WTC11 (cell line): ENCODE measurements around the gene CD69.

ENCODE experiments used
- CBFB ChIP-seq: sonication (generic); formaldehyde crosslinking; IDR thresholded peaks from 2 replicates; pipeline ENCODE4 v1.8.1; 2022; ENCODE audit warnings: mild to moderate bottlenecking, low read depth, missing genetic modification reagents
- CREB1 ChIP-seq: sonication (generic); formaldehyde crosslinking; IDR thresholded peaks from 2 replicates; pipeline ENCODE4 v1.8.0; 2023; ENCODE audit warnings: mild to moderate bottlenecking, missing genetic modification reagents
- GTF2I ChIP-seq: fragments of 250-450 bp; sonication (Bioruptor Pico); conservative IDR thresholded peaks from 2 replicates; pipeline ENCODE4 v1.4.0; 2021; ENCODE audit warnings: mild to moderate bottlenecking
- NFATC4 ChIP-seq: fragments of 250-450 bp; sonication (Bioruptor Pico); IDR thresholded peaks from 2 replicates; pipeline ENCODE4 v1.9.0; 2021; ENCODE audit warnings: mild to moderate bottlenecking
- NFE2L1 ChIP-seq: sonication (generic); formaldehyde crosslinking; IDR thresholded peaks from 2 replicates; pipeline ENCODE4 v1.8.1; 2023; ENCODE audit warnings: missing genetic modification reagents
- SMAD3 ChIP-seq: sonication (generic); formaldehyde crosslinking; IDR thresholded peaks from 2 replicates; pipeline ENCODE4 v1.8.0; 2022; ENCODE audit warnings: missing genetic modification reagents, mild to moderate bottlenecking, borderline replicate concordance
- SP1 ChIP-seq: sonication (generic); formaldehyde crosslinking; conservative IDR thresholded peaks from 2 replicates; pipeline ENCODE4 v1.8.1; 2022; ENCODE audit warnings: missing genetic modification reagents
- TCF7 ChIP-seq: sonication (generic); formaldehyde crosslinking; IDR thresholded peaks from 2 replicates; pipeline ENCODE4 v1.8.0; 2022; ENCODE audit warnings: mild to moderate bottlenecking, low read depth, missing genetic modification reagents, moderate library complexity
- TEAD1 ChIP-seq: sonication (generic); formaldehyde crosslinking; IDR thresholded peaks from 2 replicates; pipeline ENCODE4 v1.8.0; 2022; ENCODE audit warnings: mild to moderate bottlenecking, missing genetic modification reagents
- ZNF138 ChIP-seq: sonication (generic); formaldehyde crosslinking; conservative IDR thresholded peaks from 2 replicates; pipeline ENCODE4 v1.8.1; 2022; ENCODE audit warnings: mild to moderate bottlenecking, moderate library complexity, missing genetic modification reagents
- TF ChIP-seq, protein P1 (sequence below): fragments of 200-600 bp; IDR thresholded peaks from 2 replicates; pipeline ENCODE4 v1.8.0; 2022; ENCODE audit warnings: antibody characterized with exemption
- TF ChIP-seq, protein P2 (sequence below): sonication (generic); formaldehyde crosslinking; IDR thresholded peaks from 2 replicates; pipeline ENCODE4 v1.8.1; 2022; ENCODE audit warnings: low read depth, mild to moderate bottlenecking, moderate library complexity, missing genetic modification reagents, borderline replicate concordance
- TF ChIP-seq, protein P3 (sequence below): sonication (generic); formaldehyde crosslinking; IDR thresholded peaks from 2 replicates; pipeline ENCODE4 v1.8.1; 2023; ENCODE audit warnings: mild to moderate bottlenecking, missing genetic modification reagents
- TF ChIP-seq, protein P4 (sequence below): sonication (generic); formaldehyde crosslinking; IDR thresholded peaks from 2 replicates; pipeline ENCODE4 v1.8.0; 2022; ENCODE audit warnings: mild to moderate bottlenecking, missing genetic modification reagents

DNA sequence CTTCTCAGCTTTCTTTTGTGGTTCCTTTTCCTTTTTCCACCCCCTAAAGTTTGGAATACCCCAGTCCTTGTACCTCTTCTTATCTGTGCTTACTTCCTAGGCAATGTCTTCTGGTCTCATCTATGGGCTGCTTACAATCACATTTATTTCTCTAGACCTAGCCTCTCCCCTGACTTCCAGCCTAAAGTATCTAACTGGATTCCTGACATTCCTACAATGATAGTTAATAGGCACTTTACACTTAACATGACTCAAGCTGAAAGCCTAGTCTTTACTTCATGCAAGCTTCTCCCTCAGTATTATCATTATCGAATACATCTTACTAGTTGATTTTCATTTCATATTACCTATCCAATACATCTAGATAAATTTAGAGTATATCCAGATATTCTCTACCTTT lies 49.0 kb downstream of the CD69 start:
- TF ChIP-seq NFATC4 (no peak), SP1 (CRISPR knock-in tag) (no peak), NFE2L1 (CRISPR knock-in tag) (no peak), GTF2I (no peak), TEAD1 (no peak), TCF7 (CRISPR knock-in tag) (no peak), ZNF138 (CRISPR knock-in tag) (no peak), SMAD3 (no peak), CREB1 (CRISPR knock-in tag) (no peak), CBFB (CRISPR knock-in tag) (no peak)
- TF ChIP-seq, protein P1, sequence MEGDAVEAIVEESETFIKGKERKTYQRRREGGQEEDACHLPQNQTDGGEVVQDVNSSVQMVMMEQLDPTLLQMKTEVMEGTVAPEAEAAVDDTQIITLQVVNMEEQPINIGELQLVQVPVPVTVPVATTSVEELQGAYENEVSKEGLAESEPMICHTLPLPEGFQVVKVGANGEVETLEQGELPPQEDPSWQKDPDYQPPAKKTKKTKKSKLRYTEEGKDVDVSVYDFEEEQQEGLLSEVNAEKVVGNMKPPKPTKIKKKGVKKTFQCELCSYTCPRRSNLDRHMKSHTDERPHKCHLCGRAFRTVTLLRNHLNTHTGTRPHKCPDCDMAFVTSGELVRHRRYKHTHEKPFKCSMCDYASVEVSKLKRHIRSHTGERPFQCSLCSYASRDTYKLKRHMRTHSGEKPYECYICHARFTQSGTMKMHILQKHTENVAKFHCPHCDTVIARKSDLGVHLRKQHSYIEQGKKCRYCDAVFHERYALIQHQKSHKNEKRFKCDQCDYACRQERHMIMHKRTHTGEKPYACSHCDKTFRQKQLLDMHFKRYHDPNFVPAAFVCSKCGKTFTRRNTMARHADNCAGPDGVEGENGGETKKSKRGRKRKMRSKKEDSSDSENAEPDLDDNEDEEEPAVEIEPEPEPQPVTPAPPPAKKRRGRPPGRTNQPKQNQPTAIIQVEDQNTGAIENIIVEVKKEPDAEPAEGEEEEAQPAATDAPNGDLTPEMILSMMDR: no peak
- TF ChIP-seq, protein P2, sequence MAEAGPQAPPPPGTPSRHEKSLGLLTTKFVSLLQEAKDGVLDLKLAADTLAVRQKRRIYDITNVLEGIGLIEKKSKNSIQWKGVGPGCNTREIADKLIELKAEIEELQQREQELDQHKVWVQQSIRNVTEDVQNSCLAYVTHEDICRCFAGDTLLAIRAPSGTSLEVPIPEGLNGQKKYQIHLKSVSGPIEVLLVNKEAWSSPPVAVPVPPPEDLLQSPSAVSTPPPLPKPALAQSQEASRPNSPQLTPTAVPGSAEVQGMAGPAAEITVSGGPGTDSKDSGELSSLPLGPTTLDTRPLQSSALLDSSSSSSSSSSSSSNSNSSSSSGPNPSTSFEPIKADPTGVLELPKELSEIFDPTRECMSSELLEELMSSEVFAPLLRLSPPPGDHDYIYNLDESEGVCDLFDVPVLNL (CRISPR knock-in tag): no peak
- TF ChIP-seq, protein P3, sequence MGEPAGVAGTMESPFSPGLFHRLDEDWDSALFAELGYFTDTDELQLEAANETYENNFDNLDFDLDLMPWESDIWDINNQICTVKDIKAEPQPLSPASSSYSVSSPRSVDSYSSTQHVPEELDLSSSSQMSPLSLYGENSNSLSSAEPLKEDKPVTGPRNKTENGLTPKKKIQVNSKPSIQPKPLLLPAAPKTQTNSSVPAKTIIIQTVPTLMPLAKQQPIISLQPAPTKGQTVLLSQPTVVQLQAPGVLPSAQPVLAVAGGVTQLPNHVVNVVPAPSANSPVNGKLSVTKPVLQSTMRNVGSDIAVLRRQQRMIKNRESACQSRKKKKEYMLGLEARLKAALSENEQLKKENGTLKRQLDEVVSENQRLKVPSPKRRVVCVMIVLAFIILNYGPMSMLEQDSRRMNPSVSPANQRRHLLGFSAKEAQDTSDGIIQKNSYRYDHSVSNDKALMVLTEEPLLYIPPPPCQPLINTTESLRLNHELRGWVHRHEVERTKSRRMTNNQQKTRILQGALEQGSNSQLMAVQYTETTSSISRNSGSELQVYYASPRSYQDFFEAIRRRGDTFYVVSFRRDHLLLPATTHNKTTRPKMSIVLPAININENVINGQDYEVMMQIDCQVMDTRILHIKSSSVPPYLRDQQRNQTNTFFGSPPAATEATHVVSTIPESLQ (CRISPR knock-in tag): no peak
- TF ChIP-seq, protein P4, sequence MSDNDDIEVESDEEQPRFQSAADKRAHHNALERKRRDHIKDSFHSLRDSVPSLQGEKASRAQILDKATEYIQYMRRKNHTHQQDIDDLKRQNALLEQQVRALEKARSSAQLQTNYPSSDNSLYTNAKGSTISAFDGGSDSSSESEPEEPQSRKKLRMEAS: no peak
